GM12892 (cell line): ENCODE measurements around the gene DNAJB6.

Experiments
- DNase-seq: peaks from one replicate; pipeline ENCODE4 v3.0.0; 2011; ENCODE audit not compliant: insufficient read length
- FAIRE-seq: peaks from 2 replicates; lab custom pipeline; 2011; peaks lifted over from hg19 to GRCh38; lab: Jason Lieb, UNC
- POLR2A ChIP-seq: IDR thresholded peaks from 2 replicates; pipeline ENCODE4 v1.6.1; 2011; ENCODE audit warnings: low read depth, low read length, control low read depth
- POLR2AphosphoS5 ChIP-seq: IDR thresholded peaks from 2 replicates; pipeline ENCODE4 v1.6.1; 2011; ENCODE audit warnings: low read depth, low read length, control low read depth
- TAF1 ChIP-seq: IDR thresholded peaks from 2 replicates; pipeline ENCODE4 v1.6.1; 2011; ENCODE audit warnings: low read depth, mild to moderate bottlenecking, control low read depth, low read length, borderline replicate concordance

DNAJB6 gene

DNA sequence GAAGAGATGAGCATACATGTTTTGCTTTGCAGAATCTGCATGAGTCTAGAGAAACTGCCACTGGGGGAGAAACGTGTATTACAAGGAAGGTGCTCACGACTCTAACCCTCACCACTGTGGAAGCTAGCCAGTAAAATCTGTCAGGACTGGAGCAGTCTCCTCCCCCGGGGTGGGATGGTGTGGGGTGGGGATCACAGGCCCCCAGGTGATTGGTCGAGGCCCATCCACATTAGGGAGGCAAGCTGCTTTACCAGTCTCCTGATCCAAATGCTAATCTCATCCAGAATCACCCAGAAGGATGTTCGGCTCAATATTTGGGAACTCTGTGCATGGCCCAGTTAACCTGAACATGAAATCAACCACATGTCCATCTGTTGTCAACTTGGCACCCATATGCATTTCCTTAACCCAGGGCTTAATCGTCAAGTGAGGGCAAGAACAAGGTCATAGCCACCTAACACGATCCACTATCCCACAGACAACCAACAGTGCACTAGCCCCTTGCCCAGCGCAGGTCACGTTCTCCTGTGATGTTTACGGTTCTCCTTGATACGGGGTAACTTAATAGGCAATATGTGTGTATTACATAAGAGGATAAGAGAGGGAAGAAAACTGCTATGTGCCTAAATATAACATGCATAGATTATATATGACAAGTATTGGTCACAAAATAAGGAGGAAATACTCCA is 40.8 kb downstream of the DNAJB6 start:
- TF ChIP-seq TAF1 (no peak), POLR2AphosphoS5 (no peak), POLR2A (no peak)
- DNase-seq (no peak), FAIRE-seq (no peak)

DNA sequence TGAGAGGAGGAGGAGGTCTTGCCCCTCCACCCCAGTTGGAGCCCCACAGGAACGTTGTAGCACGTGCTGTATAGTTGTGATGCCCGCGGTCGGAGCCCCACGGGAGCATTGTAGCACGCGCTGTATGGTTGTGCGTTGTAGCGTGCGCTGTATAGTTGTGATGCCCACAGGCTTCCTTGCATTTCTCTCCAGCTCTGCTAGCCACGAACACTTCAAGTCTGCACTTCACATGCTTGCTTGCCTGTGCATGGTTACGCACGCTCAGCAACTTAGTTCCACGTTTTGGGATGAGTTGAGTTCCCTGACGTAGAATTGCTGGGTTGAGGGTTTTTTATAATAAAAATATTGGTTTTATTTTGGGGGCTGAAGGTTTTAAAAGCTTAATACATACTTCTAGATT is 41.6 kb downstream of the DNAJB6 start:
- FAIRE-seq (no peak), DNase-seq (no peak)
- TF ChIP-seq POLR2A (no peak), POLR2AphosphoS5 (no peak), TAF1 (no peak)

GRCh38 chr7:157379493-157379892 is 42.7 kb downstream of the DNAJB6 start:
- DNase-seq, result no peak
- no peak for FAIRE-seq
- TF ChIP-seq TAF1 (no peak), POLR2A (no peak), POLR2AphosphoS5 (no peak)

DNA sequence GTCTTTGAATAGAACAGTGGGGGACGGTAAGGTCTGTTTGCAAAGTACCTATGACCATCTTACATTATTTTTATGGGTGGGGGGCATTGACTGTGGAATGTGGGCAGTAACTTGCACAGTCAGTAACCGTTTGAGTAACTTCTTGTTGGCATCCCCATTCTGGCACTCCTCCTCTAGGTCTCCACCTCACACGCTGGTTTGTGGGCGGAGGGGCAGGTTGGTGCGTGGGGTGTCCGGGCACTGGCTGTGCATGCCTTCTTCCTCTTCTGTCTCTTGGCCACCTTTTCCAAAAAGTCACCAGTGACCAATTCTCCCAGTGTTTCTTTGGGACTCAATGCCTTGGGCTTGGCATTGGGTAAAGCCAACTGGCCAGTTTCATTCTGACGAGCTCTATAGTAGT is 43.6 kb downstream of the DNAJB6 start:
- FAIRE-seq (no peak), DNase-seq (no peak)
- no peak for TF ChIP-seq POLR2A
- TF ChIP-seq TAF1, result no peak

DNA sequence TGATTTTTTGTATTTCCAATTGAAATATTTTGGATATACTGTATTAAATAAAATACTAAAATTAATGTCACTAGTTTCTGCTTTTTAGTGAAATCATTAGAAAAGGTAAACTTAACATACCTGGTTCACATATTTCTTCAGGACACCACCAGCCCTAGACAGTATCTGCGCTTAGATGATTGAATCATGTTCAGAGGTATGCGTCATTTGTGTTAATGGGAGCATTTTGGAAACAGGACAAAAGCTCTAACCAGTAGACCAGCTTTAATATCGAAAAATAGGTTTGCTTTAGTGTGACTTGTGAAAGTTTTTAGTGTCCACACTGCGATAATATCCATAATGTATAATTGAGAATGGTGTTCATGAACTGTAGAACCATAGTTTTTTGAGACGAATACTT is 47.1 kb downstream of the DNAJB6 start:
- DNase-seq (no peak), FAIRE-seq (no peak)
- no peak for TF ChIP-seq POLR2A

DNA sequence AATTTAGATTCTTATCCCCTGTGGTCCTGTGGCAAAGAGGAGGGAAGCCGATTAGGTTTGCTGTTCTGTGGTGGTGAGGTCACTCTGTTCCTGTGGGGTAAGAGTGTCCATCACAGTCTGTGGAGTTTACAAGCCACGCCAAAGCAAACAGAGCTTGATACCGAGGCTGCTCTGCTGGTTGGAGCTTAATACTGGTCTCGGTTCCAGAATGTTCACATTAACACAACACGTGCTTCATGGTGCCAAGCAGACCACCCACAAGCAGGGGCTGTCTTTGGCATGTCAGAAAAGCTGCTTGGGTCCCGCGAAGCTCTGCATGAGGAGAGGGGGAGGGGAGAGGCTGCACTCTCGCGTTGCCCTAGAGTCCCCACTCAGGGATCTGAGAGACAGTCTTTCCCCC is 47.5 kb downstream of the DNAJB6 start:
- DNase-seq (no peak), FAIRE-seq (no peak)
- no peak for TF ChIP-seq TAF1
- no peak for TF ChIP-seq POLR2AphosphoS5
- no peak for TF ChIP-seq POLR2A

DNA sequence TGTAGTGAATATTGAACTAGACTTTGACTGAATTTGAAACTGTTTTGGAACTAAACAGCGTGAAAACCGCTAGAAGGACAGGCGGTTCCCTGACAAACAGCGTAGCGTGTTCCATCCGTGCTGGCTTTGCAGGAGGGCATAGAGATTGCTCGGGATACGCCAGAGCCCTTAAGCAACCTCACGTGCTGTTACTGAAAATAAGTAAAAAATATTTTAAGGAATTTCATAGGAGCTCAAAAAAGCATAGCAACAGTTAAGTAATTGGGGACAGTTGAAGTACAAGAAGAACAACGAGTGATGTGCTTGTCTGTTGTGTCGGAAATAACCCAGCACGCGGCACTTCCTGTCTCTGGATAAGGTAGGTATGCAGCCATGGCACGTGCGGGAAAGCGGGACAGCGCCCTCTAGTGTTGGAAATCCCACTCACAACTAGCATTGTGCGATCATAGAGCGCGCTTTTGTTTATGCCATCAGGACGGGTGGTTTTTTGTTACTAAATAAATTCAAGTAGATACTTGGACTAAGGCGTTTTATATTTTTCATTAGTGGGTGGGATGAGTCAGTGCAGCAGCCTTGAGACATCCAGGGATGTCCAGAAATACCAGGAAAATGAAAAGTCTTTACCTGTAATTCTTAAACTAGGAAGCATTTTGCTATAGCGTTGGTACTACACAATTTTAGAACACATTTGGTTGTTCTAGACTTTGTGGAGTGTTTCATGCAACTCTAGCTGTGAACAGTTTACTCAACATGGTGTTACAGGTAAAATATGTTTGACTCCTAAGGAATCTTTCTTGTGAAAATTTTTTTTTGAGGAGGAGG is 50.4 kb downstream of the DNAJB6 start:
- FAIRE-seq (peak; percentile 73), DNase-seq (peak; percentile 58)
- TF ChIP-seq POLR2AphosphoS5, result peak; percentile 40; the same call in 1 of the 2 replicates
- no peak for TF ChIP-seq TAF1

DNA sequence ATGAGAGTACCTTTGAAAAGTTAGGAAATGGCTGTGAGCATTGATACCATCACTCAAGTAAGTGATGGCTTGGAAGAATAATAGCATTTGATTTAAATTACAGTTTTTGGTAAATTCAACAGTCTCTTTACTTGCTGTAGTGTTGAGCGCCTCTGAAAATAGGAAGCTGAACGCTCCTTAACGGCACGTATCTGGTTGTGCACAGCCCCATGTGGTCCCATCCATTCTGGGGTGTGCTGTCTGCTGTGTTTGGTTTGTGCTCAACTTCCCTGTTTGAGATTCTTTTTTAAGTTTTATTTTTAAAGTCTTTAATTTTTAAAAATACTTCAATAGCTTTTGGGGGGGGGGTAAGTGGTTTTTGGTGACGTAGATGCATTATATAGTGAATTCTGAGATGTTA is 51.5 kb downstream of the DNAJB6 start:
- DNase-seq (no peak), FAIRE-seq (no peak)
- TF ChIP-seq POLR2A (no peak), POLR2AphosphoS5 (no peak), TAF1 (no peak)

GRCh38 chr7:157389951-157390730 is 53.3 kb downstream of the DNAJB6 start:
- TF ChIP-seq POLR2AphosphoS5, result no peak
- no peak for FAIRE-seq
- no peak for DNase-seq

DNA sequence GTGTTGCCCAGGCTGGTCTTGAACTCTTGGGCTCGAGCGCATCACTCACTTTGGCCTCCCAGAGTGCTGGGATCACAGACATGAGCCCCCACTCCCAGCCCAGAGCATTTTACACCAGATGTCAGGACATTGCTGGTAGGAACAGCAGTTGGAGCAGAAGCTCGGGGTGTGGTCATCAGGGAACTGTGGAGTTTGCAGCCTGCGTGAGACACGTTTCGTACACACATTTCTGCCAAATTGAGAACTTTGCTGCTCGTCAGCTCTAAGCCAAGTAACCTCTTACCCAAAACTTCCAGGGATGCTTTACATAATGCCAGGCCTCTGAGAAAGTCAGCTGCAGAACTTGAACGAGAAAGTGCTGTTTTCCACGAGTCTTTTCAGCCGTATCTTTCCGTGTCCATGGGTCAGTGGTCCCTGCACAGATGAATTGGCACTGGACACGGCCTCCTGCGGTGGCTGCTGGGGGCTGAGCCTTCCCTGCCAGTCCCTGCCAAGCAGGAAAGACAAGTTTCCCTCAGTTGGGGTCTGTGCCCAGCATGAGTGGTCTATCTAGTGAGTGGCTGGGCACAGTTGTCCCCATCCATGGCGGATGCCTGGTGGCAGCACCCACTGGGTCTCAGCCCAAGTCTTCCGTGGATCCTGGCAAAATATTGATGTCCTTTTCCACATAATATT is 54.4 kb downstream of the DNAJB6 start:
- FAIRE-seq, result no peak
- no peak for DNase-seq
- TF ChIP-seq POLR2AphosphoS5 (no peak), POLR2A (no peak), TAF1 (no peak)

- FAIRE-seq, result no peak
- DNase-seq, result no peak
- TF ChIP-seq POLR2AphosphoS5 (no peak), TAF1 (no peak), POLR2A (no peak)
Observed at GRCh38 chr7:157392256-157393037, 55.6 kb downstream of the DNAJB6 start.
